Karpas-422 (cell line): ENCODE measurements around the gene DDX59. TPM values are rescaled to one million over a fixed set of nuclear protein-coding genes. Genes with fewer than 3 reads are reported as not detected.

Experiments used
- DNase-seq: peaks from one replicate; pipeline ENCODE4 v3.0.0-alpha.2; 2015
- H2AFZ ChIP-seq: fragments of 200-600 bp; sonication (generic); 2 replicates; pipeline ENCODE4 v1.6.1; 2014; ENCODE audit warnings: antibody characterized with exemption, low read length, mixed read lengths
- H3K27ac ChIP-seq: fragments of 200-600 bp; sonication (generic); 2 replicates; pipeline ENCODE4 v1.5.1; 2014; ENCODE audit warnings: mild to moderate bottlenecking, low read length, moderate library complexity
- H3K27me3 ChIP-seq: fragments of 200-600 bp; sonication (generic); 2 replicates; pipeline ENCODE4 v1.6.1; 2014; ENCODE audit warnings: low read length, mixed read lengths
- H3K36me3 ChIP-seq: fragments of 200-600 bp; sonication (generic); 2 replicates; pipeline ENCODE4 v1.6.1; 2014; ENCODE audit warnings: low read length, mixed read lengths; ENCODE audit not compliant: insufficient read depth
- H3K4me1 ChIP-seq: fragments of 200-600 bp; sonication (generic); 2 replicates; pipeline ENCODE4 v1.6.1; 2014; ENCODE audit warnings: mild to moderate bottlenecking, low read length, mixed read lengths
- H3K4me2 ChIP-seq: fragments of 200-600 bp; sonication (generic); 2 replicates; pipeline ENCODE4 v1.6.1; 2014; ENCODE audit warnings: low read length, low read depth, mild to moderate bottlenecking; ENCODE audit not compliant: poor library complexity, severe bottlenecking
- H3K4me3 ChIP-seq: fragments of 200-600 bp; sonication (generic); 2 replicates; pipeline ENCODE4 v1.5.1; 2014; ENCODE audit warnings: mild to moderate bottlenecking, antibody characterized with exemption, low read length, mixed read lengths
- H3K79me2 ChIP-seq: fragments of 200-600 bp; sonication (generic); 2 replicates; pipeline ENCODE4 v1.6.1; 2014; ENCODE audit warnings: mild to moderate bottlenecking, low read length, mixed read lengths
- H3K9ac ChIP-seq: fragments of 200-600 bp; sonication (generic); 2 replicates; pipeline ENCODE4 v1.6.0; 2014; ENCODE audit warnings: low read length
- H3K9me2 ChIP-seq: fragments of 200-600 bp; sonication (generic), shearing (Covaris generic); replicated peaks from 2 replicates; pipeline ENCODE4 v1.6.0; 2014; ENCODE audit warnings: mild to moderate bottlenecking, low read length, moderate library complexity; ENCODE audit not compliant: insufficient read depth
- H3K9me3 ChIP-seq: fragments of 300-700, 200-600 bp; sonication (generic); 2 replicates; pipeline ENCODE4 v1.6.1; 2014; ENCODE audit warnings: low read length, mixed read lengths
- H4K20me1 ChIP-seq: fragments of 200-600 bp; sonication (generic); 2 replicates; pipeline ENCODE4 v1.6.1; 2014; ENCODE audit warnings: mild to moderate bottlenecking, antibody characterized with exemption, low read length, low read depth; ENCODE audit not compliant: insufficient read depth
- total RNA-seq: library from RNA; depleted of rRNA; stranded (reverse); fragments of >200 nt; shearing (Covaris generic); gene quantifications from 2 replicates; pipeline ENCODE4 v1.2.3, GENCODE V29; 2014; ENCODE audit warnings: low replicate concordance

Gene DDX59
- total RNA-seq, 1 experiment from 2014 or later: 60.8 TPM

DNA sequence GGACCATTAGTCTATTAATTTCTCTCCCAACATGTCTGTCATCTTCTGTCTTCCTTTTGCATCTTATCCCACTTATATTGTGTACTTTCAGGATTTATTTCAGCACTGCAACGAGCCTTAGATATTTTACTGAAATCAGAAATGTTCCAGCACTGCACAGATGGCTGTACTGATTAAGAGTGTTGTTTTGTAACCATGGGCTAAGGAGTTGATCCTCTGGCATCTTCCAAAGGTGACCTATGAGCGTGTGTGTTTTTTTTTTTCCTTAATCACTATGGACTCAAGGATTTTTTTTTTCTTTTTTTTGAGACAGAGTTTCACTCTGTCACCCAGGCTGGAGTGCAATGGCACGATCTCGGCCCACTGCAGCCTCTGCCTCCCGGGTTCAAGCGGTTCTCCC is 7.1 kb upstream of the DDX59 start:
- no peak overlapping the region for H3K9ac ChIP-seq
- H3K36me3 ChIP-seq: no peaks in the 10 kb centered on the region
- H2AFZ ChIP-seq: no peak overlapping the region
- H3K4me3 ChIP-seq: no peak overlapping the region
- no peaks in the 10 kb centered on the region; the same call in 1 of the 2 replicates for H3K27me3 ChIP-seq
- H3K4me2 ChIP-seq: no peak overlapping the region
- no peaks in the 10 kb centered on the region for H3K9me3 ChIP-seq
- H3K4me1 ChIP-seq: peaks cover 5% of the 10 kb centered on the region
- no peaks in the 10 kb centered on the region for H3K79me2 ChIP-seq
- DNase-seq: no peak
- H4K20me1 ChIP-seq: no peaks in the 10 kb centered on the region
- no peaks in the 10 kb centered on the region for H3K9me2 ChIP-seq
- H3K27ac ChIP-seq: no peak overlapping the region

DNA sequence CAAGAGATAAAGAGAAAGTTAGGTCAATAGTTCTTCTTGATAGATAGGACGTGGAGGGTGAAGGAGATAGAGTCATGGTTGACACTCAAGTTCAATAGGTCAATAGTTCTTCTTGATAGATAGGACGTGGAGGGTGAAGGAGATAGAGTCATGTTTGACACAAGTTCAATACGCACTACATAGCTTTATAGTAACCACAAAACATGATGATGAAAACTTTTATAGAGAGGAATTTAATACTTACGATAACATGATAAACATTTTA is 5.8 kb upstream of the DDX59 start:
- Histone ChIP-seq H3K9me3 (no peaks in the 10 kb centered on the region), H3K4me3 (no peak overlapping the region), H3K27me3 (no peaks in the 10 kb centered on the region; the same call in 1 of the 2 replicates), H3K36me3 (no peaks in the 10 kb centered on the region), H3K79me2 (peaks cover 7% of the 10 kb centered on the region), H3K4me1 (peaks cover 9% of the 10 kb centered on the region), H3K9ac (no peak overlapping the region), H3K9me2 (no peaks in the 10 kb centered on the region), H3K27ac (no peak overlapping the region), H4K20me1 (no peaks in the 10 kb centered on the region), H2AFZ (no peak overlapping the region), H3K4me2 (no peak overlapping the region)
- no peak for DNase-seq

DNA sequence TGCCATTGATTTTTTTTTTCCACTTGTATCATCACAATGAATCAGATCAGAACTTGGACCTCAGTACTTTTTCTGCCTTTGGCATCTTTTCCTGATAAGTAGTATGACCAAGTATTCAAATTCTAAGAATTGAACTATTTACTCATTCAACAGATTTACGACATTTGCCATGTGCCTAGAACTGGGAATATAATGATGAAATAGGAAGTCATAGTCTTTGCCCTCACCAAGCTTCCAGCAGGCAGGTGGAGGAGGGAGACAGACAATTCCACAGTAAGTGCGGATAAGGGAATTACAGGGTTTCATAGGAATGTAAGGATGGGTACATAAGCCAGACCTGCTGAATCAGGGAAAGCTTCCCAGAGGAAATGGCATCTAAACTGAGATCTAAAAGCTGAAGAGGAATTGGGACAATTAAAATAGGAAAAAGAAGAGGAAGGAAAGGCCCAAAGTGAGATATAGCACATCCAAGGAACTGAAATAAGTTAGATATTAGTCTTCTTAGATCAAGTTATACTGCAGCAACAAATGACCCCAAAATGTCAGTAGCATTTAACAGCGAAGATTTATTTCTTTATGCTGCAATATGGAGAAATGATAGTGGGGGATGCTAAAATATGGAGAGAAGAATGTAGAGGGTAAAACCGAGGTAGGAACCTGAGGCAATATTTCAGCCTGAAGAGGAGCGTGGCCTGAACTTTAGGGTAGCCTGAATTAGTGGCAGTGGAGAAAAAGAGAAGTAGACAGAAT is 5.3 kb upstream of the DDX59 start:
- no peaks in the 10 kb centered on the region for H3K9me3 ChIP-seq

DNA sequence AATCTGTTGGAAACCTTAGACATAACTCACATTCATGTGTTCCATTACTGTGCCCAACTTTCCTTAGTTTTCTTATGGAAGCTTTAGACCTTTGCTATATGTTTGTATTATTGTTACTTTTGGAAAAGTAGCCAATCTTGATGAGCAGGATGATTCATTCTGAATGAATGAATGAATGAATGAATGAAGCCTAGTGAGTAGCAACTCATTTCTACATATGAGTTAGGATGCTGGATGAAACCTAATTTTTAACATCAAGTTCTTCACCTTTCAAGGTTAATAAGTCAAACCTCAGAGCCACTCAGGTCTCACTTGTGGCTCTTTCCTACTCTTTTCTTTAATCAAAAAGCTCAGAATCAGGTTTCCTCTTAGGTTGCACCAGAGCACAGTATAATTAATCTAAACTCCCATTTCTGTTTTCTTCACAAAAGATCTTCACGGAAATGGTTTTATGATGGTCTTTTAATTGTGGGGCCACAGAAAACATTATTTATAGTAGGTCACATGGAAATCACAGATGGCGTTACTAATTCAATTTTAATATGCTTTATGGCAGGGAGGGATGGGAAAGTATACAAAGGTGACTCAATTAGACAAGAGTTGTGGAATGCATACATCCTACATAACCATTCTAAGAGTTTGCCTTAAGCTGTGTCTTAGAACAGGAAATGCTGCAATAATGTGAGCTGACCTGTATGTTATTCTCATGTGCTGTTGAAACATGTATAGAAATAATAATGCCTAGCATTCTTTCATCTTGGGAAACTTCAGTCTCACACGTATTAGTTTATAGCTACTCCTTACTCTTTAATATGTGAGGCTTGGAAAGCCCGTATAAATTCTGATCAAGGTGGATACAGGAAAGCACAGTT is 4.5 kb upstream of the DDX59 start:
- Histone ChIP-seq H3K27me3 (no peaks in the 10 kb centered on the region; the same call in 1 of the 2 replicates), H3K9me3 (no peaks in the 10 kb centered on the region), H2AFZ (no peak overlapping the region), H3K79me2 (peaks cover 14% of the 10 kb centered on the region), H3K4me1 (peaks cover 13% of the 10 kb centered on the region), H3K4me2 (no peak overlapping the region), H4K20me1 (no peaks in the 10 kb centered on the region), H3K4me3 (no peak overlapping the region), H3K27ac (no peak overlapping the region), H3K36me3 (no peaks in the 10 kb centered on the region), H3K9me2 (no peaks in the 10 kb centered on the region), H3K9ac (no peak overlapping the region)
- DNase-seq: no peak

More for the DNA sequence above, 5.3 kb upstream of the DDX59 start:
- no peaks in the 10 kb centered on the region for H3K9me2 ChIP-seq
- no peak overlapping the region for H3K9ac ChIP-seq
- no peaks in the 10 kb centered on the region for H4K20me1 ChIP-seq
- no peaks in the 10 kb centered on the region for H3K36me3 ChIP-seq
- H2AFZ ChIP-seq: no peak overlapping the region
- H3K4me3 ChIP-seq: no peak overlapping the region
- H3K79me2 ChIP-seq: peaks cover 11% of the 10 kb centered on the region
- DNase-seq: no peak
- peaks cover 13% of the 10 kb centered on the region for H3K4me1 ChIP-seq
- H3K27ac ChIP-seq: no peak overlapping the region
- H3K27me3 ChIP-seq: no peaks in the 10 kb centered on the region; the same call in 1 of the 2 replicates
- no peak overlapping the region for H3K4me2 ChIP-seq

DNA sequence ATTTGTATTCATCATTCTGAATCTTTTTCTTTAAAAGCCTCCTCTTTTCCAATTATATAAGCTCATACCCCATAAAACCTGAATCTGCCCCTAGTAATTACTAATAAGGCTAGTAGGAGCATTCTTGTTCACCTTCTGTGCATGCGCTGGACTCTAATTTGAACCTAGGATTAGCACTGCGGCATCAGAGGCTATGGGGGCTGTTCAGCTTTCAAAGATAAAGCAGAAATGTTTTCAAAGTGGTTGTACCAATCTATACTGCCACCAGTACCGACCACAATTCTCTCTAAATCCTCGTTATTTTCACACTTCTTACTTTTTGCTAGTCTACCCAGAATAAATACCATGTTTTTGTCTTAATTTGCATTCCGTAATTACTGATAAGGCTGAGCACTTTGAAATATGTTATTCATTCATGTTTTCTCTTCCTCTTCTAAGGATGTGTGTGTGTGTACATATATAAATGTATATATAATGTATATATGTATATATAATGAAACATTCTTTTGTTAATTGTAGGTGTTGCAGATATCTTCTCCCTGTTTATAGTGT is 1.6 kb upstream of the DDX59 start:
- H3K9ac ChIP-seq: peak overlapping the region; percentile 97
- H4K20me1 ChIP-seq: no peaks in the 10 kb centered on the region
- H3K9me2 ChIP-seq: no peaks in the 10 kb centered on the region
- H3K27ac ChIP-seq: no peak overlapping the region
- H3K79me2 ChIP-seq: peaks cover 40% of the 10 kb centered on the region
- H3K4me2 ChIP-seq: peak overlapping the region; percentile 99
- H3K36me3 ChIP-seq: peaks cover 3% of the 10 kb centered on the region; the same call in 1 of the 2 replicates
- DNase-seq: no peak
- H3K4me3 ChIP-seq: peak overlapping the region; percentile 73
- H3K27me3 ChIP-seq: no peaks in the 10 kb centered on the region; the same call in 1 of the 2 replicates
- H3K4me1 ChIP-seq: peaks cover 21% of the 10 kb centered on the region
- H2AFZ ChIP-seq: no peak overlapping the region; the same call in 1 of the 2 replicates
- H3K9me3 ChIP-seq: no peaks in the 10 kb centered on the region

DNA sequence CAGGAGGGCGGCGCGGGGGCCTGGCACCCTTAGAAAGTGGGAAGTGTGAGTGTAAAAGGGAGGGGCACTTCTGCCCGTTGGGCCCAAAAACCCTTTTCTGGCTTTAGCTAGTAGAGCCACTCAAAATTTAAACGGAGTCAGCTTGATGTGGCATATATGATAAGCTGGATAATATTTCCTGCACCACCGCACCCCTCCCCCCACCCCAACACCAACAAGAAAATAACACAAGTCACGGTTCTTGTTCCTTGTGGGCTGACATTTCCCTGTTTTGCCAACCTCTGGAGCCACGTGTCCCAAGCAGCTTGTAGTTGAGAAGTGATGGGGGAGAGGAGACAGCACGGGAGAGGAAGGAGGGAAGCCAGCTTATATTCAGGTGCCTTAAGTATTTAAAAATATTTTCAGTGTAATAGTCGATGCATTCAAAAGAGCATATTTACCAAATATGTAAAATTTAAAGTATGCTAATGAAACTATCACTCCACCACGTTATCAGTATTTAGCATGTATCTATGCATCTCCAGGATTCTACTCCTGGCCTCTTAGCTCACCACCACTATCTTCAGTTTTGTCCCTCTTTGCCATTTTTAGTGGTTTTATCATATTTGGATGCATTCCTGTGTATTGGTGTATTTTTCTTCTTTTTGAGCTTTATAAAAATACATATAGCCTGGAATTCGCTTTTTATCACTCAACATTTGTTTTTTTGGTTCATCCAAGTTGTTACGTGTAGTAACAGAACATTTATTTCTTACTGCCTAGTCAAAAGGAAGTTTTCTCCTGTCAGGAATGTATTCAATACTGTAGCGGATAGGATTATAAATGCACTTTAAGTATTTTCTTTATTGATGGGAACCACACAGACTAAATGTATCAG is 773 bp upstream of the DDX59 start:
- H3K4me3 ChIP-seq: peak overlapping the region; percentile 73
- no peaks in the 10 kb centered on the region for H3K9me2 ChIP-seq
- no peaks in the 10 kb centered on the region; the same call in 1 of the 2 replicates for H3K27me3 ChIP-seq
- peak overlapping the region; percentile 87 for H2AFZ ChIP-seq
- peaks cover 49% of the 10 kb centered on the region for H3K79me2 ChIP-seq
- peaks cover 10% of the 10 kb centered on the region; the same call in 1 of the 2 replicates for H3K36me3 ChIP-seq
- H4K20me1 ChIP-seq: no peaks in the 10 kb centered on the region
- H3K4me2 ChIP-seq: peak overlapping the region; percentile 99
- no peaks in the 10 kb centered on the region for H3K9me3 ChIP-seq
- DNase-seq: no peak
- H3K27ac ChIP-seq: peak overlapping the region; percentile 88
- peaks cover 21% of the 10 kb centered on the region for H3K4me1 ChIP-seq
- peak overlapping the region; percentile 97 for H3K9ac ChIP-seq

DNA sequence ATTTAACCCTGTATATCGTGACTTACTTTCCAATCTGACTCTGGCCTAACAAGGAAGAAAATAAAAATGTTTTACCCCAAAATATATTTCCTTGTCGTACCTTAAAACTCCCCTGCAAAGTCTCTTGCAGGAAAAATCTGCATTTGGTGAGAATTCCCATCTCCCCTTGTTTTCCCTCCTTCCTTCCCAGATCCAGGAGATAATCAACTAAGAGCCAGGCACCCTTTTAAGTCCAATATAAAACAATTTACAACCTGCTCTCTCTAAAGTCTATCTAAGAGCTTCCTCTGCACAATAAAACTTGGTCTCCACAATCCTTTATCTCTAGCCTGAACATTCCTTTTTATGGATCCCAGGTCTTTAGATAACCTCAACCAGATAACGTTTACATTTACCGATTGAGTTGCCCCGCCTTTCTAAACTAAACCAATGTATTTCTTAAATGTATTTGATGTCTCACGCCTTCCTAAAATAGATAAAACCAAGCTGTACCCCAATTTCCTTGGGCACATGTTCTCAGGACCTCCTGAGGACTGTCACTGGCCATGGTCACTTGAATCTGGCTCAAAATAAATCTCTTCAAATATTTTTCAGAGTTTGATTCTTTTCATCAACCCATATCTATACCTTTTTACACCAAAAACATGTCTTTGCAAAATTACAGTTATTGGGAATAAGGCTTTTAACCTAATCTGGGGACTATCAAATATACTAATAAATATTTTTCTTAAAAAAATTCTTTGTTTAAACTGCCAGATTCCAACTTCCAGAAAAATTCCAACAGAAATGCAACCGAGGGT is 993 bp downstream of the DDX59 start:
- no peaks in the 10 kb centered on the region for H3K9me2 ChIP-seq
- H3K27me3 ChIP-seq: no peaks in the 10 kb centered on the region; the same call in 1 of the 2 replicates
- peaks cover 17% of the 10 kb centered on the region; the same call in 1 of the 2 replicates for H3K36me3 ChIP-seq
- H3K27ac ChIP-seq: peak overlapping the region; percentile 88
- H3K4me2 ChIP-seq: peak overlapping the region; percentile 99
- H3K9ac ChIP-seq: peak overlapping the region; percentile 97
- H3K79me2 ChIP-seq: peaks cover 65% of the 10 kb centered on the region
- no peaks in the 10 kb centered on the region for H4K20me1 ChIP-seq
- DNase-seq: peak; percentile 57
- H2AFZ ChIP-seq: no peak overlapping the region
- H3K9me3 ChIP-seq: no peaks in the 10 kb centered on the region
- peak overlapping the region; percentile 73 for H3K4me3 ChIP-seq
- peaks cover 27% of the 10 kb centered on the region for H3K4me1 ChIP-seq
